NCI-H1105 treated with DMSO at 0.1 percent for 48 hours (cell line): ENCODE measurements around the gene CDKN3.
"Not testable (repeated sequence)": the region's sequence is repeated elsewhere in the genome, so short reads cannot be mapped to it uniquely, and the experiment has no call there.

Source experiments
- DNase-seq: peaks from one replicate; lab custom pipeline; 2025; lab: John Stamatoyannopoulos, UW

The CDKN3 gene

GRCh38 chr14:54424479-54424901 lies 27.7 kb downstream of the CDKN3 start:
- no peak for DNase-seq

- no peak for DNase-seq
Observed at GRCh38 chr14:54425068-54425467, 28.3 kb downstream of the CDKN3 start.

DNA sequence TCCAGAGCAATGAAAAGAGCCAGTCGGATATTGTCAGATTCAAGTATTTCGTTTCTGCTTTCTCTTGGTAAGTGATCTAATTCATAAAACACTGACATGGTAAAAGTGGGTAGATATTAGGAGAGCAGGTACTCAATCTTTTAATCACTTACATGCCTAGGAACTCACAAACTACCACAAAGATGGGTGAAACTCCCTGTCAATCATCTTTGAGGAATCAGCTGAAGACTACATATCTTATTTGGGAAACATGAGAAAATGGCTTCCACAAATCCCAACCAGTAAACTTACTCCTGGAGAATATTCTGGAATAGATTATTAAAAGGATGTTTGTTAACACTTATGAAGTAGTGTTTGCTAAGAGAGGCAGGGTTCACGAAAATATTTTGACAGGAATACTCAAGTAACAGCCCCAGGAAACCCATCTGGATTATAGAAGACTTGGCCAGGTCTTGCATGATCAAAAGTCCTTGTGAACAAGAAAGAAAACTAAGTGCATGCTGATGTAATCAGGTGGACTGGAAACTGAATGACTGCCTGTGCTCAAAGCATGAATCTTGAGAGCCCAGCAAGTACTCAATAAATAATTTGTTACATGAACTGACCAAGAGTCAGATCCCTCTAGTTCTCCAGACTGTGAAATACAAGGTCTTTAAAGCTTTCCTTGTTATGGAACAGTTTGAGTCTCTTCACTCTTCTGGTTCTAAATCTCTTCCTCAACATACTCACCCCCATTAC lies 28.9 kb downstream of the CDKN3 start:
- DNase-seq = no peak

GRCh38 chr14:54427871-54428270 lies 31.1 kb downstream of the CDKN3 start:
- DNase-seq = no peak

GRCh38 chr14:54428527-54428926 lies 31.7 kb downstream of the CDKN3 start:
- no peak for DNase-seq

DNA sequence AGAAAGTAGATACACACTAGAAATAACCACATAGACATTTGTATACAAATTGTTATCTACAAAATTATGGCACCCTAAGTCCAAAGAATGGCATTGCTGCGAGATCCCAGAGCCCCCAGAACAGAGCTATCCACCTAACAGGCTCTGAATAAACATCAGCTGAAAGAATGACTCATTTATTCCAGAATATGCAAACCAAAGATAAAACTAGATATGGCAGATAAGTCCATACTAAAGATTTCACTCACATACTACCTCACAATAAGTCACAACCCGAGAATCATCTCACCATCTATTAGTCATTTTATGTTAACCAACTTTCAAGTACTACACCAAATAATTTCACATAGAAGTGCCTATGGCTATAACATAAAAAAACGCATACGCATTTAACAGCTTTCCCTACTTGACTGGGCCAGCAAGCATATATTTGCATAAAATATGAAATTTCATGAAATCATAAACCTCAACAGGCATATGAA lies 38.7 kb downstream of the CDKN3 start:
- DNase-seq = no peak

DNA sequence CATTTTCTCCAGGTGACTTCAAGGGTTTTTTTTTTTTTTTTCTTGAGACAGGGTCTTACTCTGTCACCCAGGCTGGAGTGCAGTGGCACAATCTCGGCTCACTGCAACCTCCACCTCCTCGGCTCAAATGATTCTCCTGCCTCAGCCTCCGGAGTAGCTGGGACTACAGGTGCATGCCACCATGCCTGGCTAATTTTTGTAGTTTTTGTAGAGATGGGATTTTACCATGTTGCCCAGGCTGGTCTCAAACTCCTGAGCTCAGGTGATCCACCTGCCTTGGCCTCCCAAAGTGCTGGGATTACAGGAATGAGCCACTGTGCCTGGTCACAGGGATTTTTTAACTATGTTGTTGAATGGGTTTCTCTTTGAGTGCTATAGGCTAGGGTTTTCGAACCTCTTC lies 41.1 kb downstream of the CDKN3 start:
- not testable (repeated sequence) for DNase-seq

DNA sequence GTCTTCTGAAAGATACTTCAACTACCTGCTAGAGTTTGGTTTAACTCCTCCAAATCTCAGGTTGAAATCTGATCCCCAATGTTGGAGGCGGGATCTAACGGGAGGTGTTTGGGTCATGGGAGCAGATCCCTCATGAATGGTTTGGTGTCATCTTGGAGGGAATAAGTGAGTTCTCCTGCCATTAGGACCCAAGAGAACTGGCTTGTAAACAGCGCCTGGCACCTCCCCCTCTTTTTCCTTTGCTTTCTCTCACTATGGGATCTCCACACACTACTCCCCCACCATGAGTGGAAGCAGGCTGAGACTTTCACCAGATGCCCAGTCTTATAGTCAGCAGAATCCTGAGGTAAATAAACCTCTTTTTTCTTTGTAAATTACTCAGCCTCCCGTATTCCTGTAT lies 41.9 kb downstream of the CDKN3 start:
- no peak for DNase-seq

GRCh38 chr14:54440037-54440436 lies 43.2 kb downstream of the CDKN3 start:
- no peak for DNase-seq

GRCh38 chr14:54440476-54440872 lies 43.7 kb downstream of the CDKN3 start:
- DNase-seq = no peak

GRCh38 chr14:54440873-54441868 lies 44.4 kb downstream of the CDKN3 start, which contains the start of gene CNIH1:
Gene CNIH1 (minus strand): TSS chr14:54441374. CDS start chr14:54441327, 47 bp downstream.
- peak; percentile 90 for DNase-seq

DNA sequence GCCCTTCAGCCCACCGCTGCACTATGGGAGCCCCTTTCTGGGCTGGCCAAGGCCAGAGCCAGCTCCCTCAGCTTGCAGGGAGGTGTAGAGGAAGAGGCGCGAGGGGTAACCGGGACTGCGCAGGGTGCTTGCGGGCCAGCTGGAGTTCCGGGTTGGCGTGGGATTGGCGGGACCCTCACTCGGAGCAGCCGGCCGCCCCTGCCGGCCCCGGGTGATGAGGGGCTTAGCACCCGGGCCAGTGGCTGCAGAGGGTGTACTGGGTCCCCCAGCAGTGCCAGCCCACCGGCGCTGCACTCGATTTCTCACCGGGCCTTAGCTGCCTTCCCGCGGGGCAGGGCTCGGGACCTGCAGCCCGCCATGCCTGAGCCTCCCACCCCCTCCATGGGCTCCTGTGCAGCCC lies 46.2 kb downstream of the CDKN3 start:
- not testable (repeated sequence) for DNase-seq

- no peak for DNase-seq
Observed at GRCh38 chr14:54443981-54444380, 47.2 kb downstream of the CDKN3 start.

DNA sequence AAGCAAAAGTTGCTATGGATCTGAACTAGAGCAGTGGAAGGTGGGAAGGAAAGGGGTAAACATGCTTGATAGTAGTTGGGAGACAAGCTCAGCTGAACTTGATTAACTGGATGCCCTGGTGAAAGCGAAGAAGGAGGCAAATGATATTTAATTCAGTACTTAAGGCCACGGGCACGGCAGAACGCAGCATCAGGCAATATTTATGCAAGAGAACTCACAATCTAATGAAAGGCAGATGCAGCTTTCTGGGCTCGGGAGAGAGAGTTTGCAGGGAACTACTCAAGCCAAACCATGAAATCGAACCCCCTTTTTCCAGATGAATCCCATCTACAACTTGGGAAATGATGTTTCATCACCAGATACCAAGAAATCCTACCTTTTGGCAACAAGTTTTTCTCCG lies 47.9 kb downstream of the CDKN3 start:
- no peak for DNase-seq

GRCh38 chr14:54446161-54446693 lies 49.4 kb downstream of the CDKN3 start:
- DNase-seq = peak; percentile 96

GRCh38 chr14:54447231-54447692 lies 50.5 kb downstream of the CDKN3 start:
- no peak for DNase-seq

GRCh38 chr14:54450535-54450934 lies 53.7 kb downstream of the CDKN3 start:
- DNase-seq = no peak

- no peak for DNase-seq
Observed at GRCh38 chr14:54451121-54451601, 54.4 kb downstream of the CDKN3 start.

DNA sequence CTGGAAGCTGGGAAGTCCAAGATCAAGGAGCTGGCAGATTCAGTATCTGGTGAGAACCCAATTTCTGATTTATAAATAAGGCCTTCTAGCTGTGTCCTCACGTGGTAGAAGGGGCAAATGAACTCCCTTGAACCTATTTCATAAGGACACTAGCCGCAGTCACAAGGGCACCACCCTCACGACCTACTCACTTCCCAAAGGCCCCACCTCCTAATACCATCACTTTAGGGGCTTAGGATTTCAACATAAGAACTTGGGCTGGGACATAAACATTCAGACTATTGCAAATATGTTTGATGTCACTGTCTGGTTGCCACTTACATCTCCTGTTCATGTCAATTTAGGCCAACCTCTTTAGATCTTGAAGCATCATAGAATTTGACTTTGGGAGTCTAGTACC lies 55.2 kb downstream of the CDKN3 start:
- no peak for DNase-seq

GRCh38 chr14:54453252-54453651 lies 56.4 kb downstream of the CDKN3 start:
- no peak for DNase-seq

- not testable (repeated sequence) for DNase-seq
Observed at GRCh38 chr14:54453990-54454389, 57.2 kb downstream of the CDKN3 start.

GRCh38 chr14:54455363-54455762 lies 58.6 kb downstream of the CDKN3 start:
- no peak for DNase-seq
